HG03439 (cell line): ENCODE results near the gene WRNIP1.

ENCODE experiments used
- ATAC-seq: cut with Tn5 transposase; IDR thresholded peaks from one replicate; pipeline ENCODE4 v1.9.1; 2021; ENCODE audit warnings: mild to moderate bottlenecking, moderate library complexity; ENCODE audit not compliant: unreplicated experiment

Gene WRNIP1

DNA sequence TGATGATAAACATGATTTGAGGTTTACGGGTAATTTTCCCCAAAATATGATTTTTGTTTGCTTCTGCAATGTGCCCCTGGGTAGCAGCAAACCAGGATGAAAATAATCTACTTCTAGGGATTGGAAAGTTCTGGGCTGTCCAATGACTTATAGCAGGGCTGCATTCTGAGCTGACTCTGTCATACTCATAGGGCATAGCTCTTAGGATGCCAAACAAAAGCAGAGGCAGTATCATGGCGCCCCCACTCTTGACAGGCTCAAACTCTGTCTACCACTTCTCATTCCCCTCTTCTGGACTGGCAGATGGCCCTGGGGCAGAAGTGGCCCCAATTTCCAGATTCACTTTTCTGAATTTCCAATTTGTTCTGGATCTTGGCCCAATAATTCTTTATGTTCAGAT, 66.2 kb downstream of the WRNIP1 start:
- ATAC-seq, result no peak

DNA sequence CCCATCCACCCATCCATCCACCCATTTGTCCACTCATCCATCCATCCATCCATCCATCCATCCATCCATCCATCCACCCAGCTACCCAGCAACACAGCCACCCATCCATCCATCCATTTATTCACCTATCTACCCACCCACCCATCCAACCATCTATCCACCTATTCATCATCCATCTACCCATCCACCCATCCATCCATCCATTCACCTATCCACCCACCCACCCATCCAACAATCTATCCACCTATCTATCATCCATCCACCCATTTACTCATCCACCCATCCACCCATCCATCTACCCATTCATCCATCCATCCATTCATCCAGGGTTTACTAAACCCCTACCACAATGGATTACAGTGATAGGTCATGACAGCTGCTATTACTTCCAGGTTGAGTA, 69.1 kb downstream of the WRNIP1 start:
- ATAC-seq, result no peak
